ENCODE results near the gene RDH13. TPM values are rescaled to one million over a fixed set of nuclear protein-coding genes. Genes with fewer than 3 reads are reported as not detected.

The RDH13 gene
- total and polyA plus RNA-seq, 2 of the 8 experiments (the other 6 are each of a cell fraction or from before 2014, with no cell fraction given) = 15.9 to 31.5 TPM

DNA sequence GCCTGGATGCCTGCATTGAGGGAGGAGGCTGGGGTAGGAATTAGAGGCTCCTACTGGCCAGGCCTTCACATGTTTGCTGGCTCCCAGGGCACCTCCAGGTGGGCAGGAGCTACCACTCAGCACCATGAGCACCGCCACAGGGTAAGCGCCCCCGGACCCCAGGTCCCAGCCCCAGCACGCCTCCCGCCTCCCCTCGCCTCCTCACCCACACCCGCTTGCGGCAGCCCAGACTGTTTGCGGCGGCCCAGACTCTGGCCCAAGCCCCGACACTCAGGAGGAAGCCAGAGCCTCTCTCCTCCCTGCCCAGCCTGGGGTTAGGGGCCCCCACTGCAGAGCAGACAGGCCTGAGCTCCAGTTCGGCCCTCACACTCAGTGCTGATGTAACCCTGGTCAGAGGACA is 13.4 kb upstream of the RDH13 start:
- H3K79me1 ChIP-seq (ENCODE audit: low read depth, low read length) = no peaks in the 10 kb centered on the region
- WGBS, 2 experiments (ENCODE audit: extremely low coverage in 1 of 2, insufficient coverage in 1 of 2, insufficient read length in 1 of 2, insufficient replicate concordance in 2 of 2, low coverage in 1 of 2, low lambda C conversion rate in 2 of 2, missing lambda C conversion rate in 1 of 2) = 67% methylated on average over 12 of the region's 12 CpGs; no CpG with 5 or more reads in 1 of the 2 experiments
- H3K79me2 ChIP-seq (ENCODE audit: control insufficient read depth in 1 of 2, insufficient read depth in 2 of 2, low read length in 2 of 2) = no peaks in the 10 kb centered on the region
- peak overlapping the region; percentile 19; the same call in 1 of the 2 replicates for H3K18ac ChIP-seq (ENCODE audit: extremely low read depth, low read length)
- CTCF ChIA-PET (ENCODE audit: partially characterized antibody) = interaction anchor here (0.6 to 1.2 kb wide), 2 partner anchors 10 kb away, joined by 3 read pairs; no protein-coding TSS in a partner anchor
- H4K5ac ChIP-seq (ENCODE audit: insufficient read length, low read depth, low read length) = no peak overlapping the region
- no peaks in the 10 kb centered on the region for H3K9me3 ChIP-seq (ENCODE audit: insufficient read depth in 2 of 2, low read depth in 1 of 2, low read length in 1 of 2)
- H2BK12ac ChIP-seq (ENCODE audit: low read depth, low read length) = peak overlapping the region; percentile 80; the same call in 1 of the 2 replicates
- no peak overlapping the region for H2BK120ac ChIP-seq (replicated peaks; ENCODE audit: low read depth, low read length)
- H2BK20ac ChIP-seq (ENCODE audit: low read length) = no peak overlapping the region; the same call in 1 of the 2 replicates
- no peak overlapping the region for H3K23ac ChIP-seq (ENCODE audit: insufficient read length)
- H2BK5ac ChIP-seq (ENCODE audit: low read depth, low read length) = peak overlapping the region; percentile 55; the same call in 1 of the 2 replicates
- DNase-seq (ENCODE audit: low read depth in 1 of 2, low spot score in 2 of 2) (peak in 1 of 2 experiments; percentile 60), FAIRE-seq (no peak)
- no peak overlapping the region for H3K14ac ChIP-seq (ENCODE audit: insufficient read length)
- H3K36me3 ChIP-seq (ENCODE audit: control insufficient read depth in 2 of 4, insufficient read depth in 4 of 4, low read length in 3 of 4) = no peaks in the 10 kb centered on the region
- H2AK5ac ChIP-seq (ENCODE audit: low read depth, low read length) = peak overlapping the region; percentile 66; the same call in 1 of the 2 replicates
- H3K27me3 ChIP-seq (replicated peaks in 1 of 4; ENCODE audit: control insufficient read depth in 3 of 4, extremely low read depth in 1 of 4, insufficient read depth in 3 of 4, low read length in 3 of 4) = peaks cover 6 to 33% (median 24%) of the 10 kb centered on the region in 4 experiments
- no peak overlapping the region for H4K8ac ChIP-seq (ENCODE audit: extremely low read depth, insufficient read depth, low read length)
- POLR2A ChIA-PET (ENCODE audit: partially characterized antibody) = interaction anchor here (0.8 to 6.2 kb wide), 5 partner anchors 9 to 331 kb away, joined by 3 to 17 read pairs (median 3); partner anchors contain the start of gene UBE2S
- no peak overlapping the region for H3K56ac ChIP-seq (replicated peaks; ENCODE audit: insufficient read length, low read depth, low read length)
- H2BK15ac ChIP-seq (ENCODE audit: low read length) = 0 out of 2 replicates have a peak overlapping the region, but pooled peaks have one; percentile 3
- H2AFZ ChIP-seq (ENCODE audit: low read length) = no peak overlapping the region
- H4K20me1 ChIP-seq (replicated peaks in 1 of 2; ENCODE audit: control insufficient read depth in 1 of 2, insufficient read depth in 2 of 2, low read length in 2 of 2) = peaks cover 0 to 4% of the 10 kb centered on the region in 2 experiments
- peaks cover 0 to 16% (median 10%) of the 10 kb centered on the region in 4 experiments; a peak in 6 of 7 replicates for H3K4me1 ChIP-seq (replicated peaks in 1 of 4; ENCODE audit: control insufficient read depth in 3 of 4, insufficient read depth in 4 of 4, low read length in 3 of 4)
- H3K4ac ChIP-seq (replicated peaks; ENCODE audit: insufficient read length, low read depth, low read length) = no peak overlapping the region
- peak overlapping the region; percentile 54 to 55 for H3K4me2 ChIP-seq (ENCODE audit: insufficient read depth in 1 of 2, low read depth in 2 of 2, low read length in 2 of 2)
- H3K27ac ChIP-seq (ENCODE audit: low read depth, low read length) = no peak overlapping the region
- H4K91ac ChIP-seq (replicated peaks; ENCODE audit: insufficient read length, low read length) = peak overlapping the region; percentile 12
- H3K4me3 ChIP-seq (ENCODE audit: extremely low read depth in 1 of 4, insufficient read depth in 2 of 4, low read depth in 3 of 4, low read length in 4 of 4) = peak overlapping the region in 1 of 4 experiments; percentile 51; a peak in 2 of 8 replicates
- peak overlapping the region in 1 of 4 experiments; percentile 17; a peak in 1 of 7 replicates for H3K9ac ChIP-seq (replicated peaks in 1 of 4; ENCODE audit: extremely low read depth in 1 of 4, low read depth in 3 of 4, low read length in 3 of 4)
- peaks cover 14% of the 10 kb centered on the region for H3K23me2 ChIP-seq (ENCODE audit: low read depth, low read length)
- TF ChIP-seq RFX5 (IDR thresholded peaks at IDR 0.05; ENCODE audit: borderline replicate concordance, low read depth, low read length) = no peak
- TF ChIP-seq, protein P1, sequence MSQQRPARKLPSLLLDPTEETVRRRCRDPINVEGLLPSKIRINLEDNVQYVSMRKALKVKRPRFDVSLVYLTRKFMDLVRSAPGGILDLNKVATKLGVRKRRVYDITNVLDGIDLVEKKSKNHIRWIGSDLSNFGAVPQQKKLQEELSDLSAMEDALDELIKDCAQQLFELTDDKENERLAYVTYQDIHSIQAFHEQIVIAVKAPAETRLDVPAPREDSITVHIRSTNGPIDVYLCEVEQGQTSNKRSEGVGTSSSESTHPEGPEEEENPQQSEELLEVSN (IDR thresholded peaks at IDR 0.05) = no peak
- TF ChIP-seq GTF2F1 (IDR thresholded peaks at IDR 0.05; ENCODE audit: borderline replicate concordance, low read depth, low read length) = no peak
- no peak for TF ChIP-seq JUND (IDR thresholded peaks at IDR 0.05; ENCODE audit: low read length)
